ENCODE results near the gene ST14.
"Not testable (repeated sequence)": the region's sequence is repeated elsewhere in the genome, so short reads cannot be mapped to it uniquely, and the experiment has no call there.

- TF ChIP-seq USF2 (IDR thresholded peaks at IDR 0.05; ENCODE audit: borderline replicate concordance, low read depth, low read length); CTCF (IDR thresholded peaks at IDR 0.05 in 2 of 3, conservative IDR thresholded peaks at IDR 0.05 in 1 of 3; ENCODE audit: control insufficient read depth in 2 of 3, extremely low read depth in 1 of 3, insufficient read depth in 1 of 3, low read depth in 3 of 3, low read length in 3 of 3); JUND (IDR thresholded peaks at IDR 0.05; ENCODE audit: low read depth, low read length); ZBTB40 (IDR thresholded peaks at IDR 0.05; ENCODE audit: borderline replicate concordance); ATF3 (IDR thresholded peaks at IDR 0.05; ENCODE audit: borderline replicate concordance, extremely low read depth, low read depth, low read length): not testable (repeated sequence)
Measured at GRCh38 chr11:130245375-130245774, 85.8 kb downstream of the ST14 start.

Data from GM12878 (cell line).